Keratinocyte (primary cell): ENCODE data around the gene OR2T11. TPM values are rescaled to one million over a fixed set of nuclear protein-coding genes. Genes with fewer than 3 reads are reported as not detected.
"Not testable (repeated sequence)": the region's sequence is repeated elsewhere in the genome, so short reads cannot be mapped to it uniquely, and the experiment has no call there.

ENCODE experiments used
- DNase-seq: peaks from one replicate; pipeline ENCODE4 v3.0.0-alpha.2; 2011; ENCODE audit warnings: low read depth, missing footprints, low spot score
- FAIRE-seq: peaks from 2 replicates; lab custom pipeline; 2011; peaks lifted over from hg19 to GRCh38; lab: Jason Lieb, UNC
- H2AFZ ChIP-seq: 2 replicates; pipeline ENCODE4 v1.6.0; 2012; ENCODE audit warnings: low read length, control low read depth, inconsistent platforms; ENCODE audit not compliant: control insufficient read depth
- H3K27ac ChIP-seq: 2 replicates; pipeline ENCODE4 v1.5.1; 2011; ENCODE audit warnings: low read length; ENCODE audit not compliant: control insufficient read depth, insufficient read depth
- H3K27me3 ChIP-seq: 3 replicates; pipeline ENCODE4 v1.6.0; 2011; ENCODE audit warnings: low read length; ENCODE audit not compliant: control insufficient read depth, insufficient read depth; ENCODE audit errors: extremely low read depth
- H3K36me3 ChIP-seq, 2 experiments: 2 replicates in 1 of 2; 3 replicates in 1 of 2; pipeline ENCODE4 v1.5.1; 2011; ENCODE audit warnings: low read length in 2 of 2, mild to moderate bottlenecking in 1 of 2; ENCODE audit not compliant: control insufficient read depth in 2 of 2, insufficient read depth in 2 of 2; ENCODE audit errors: extremely low read depth in 1 of 2
- H3K4me1 ChIP-seq: 3 replicates; pipeline ENCODE4 v1.5.1; 2011; ENCODE audit warnings: low read length; ENCODE audit not compliant: control insufficient read depth, insufficient read depth; ENCODE audit errors: extremely low read depth
- H3K4me2 ChIP-seq: 3 replicates; pipeline ENCODE4 v1.6.0; 2011; ENCODE audit warnings: low read depth, low read length; ENCODE audit not compliant: control insufficient read depth, insufficient read depth; ENCODE audit errors: extremely low read depth
- H3K4me3 ChIP-seq, 3 experiments: fragments of 200-600 bp in 1 of 3; sonication (generic) in 1 of 3; 2 replicates in 2 of 3; 3 replicates in 1 of 3; pipeline ENCODE4 v1.5.1; 2011 to 2016; ENCODE audit warnings: low read length in 3 of 3, mild to moderate bottlenecking in 3 of 3, control low read depth in 2 of 3, inconsistent platforms in 1 of 3, low read depth in 1 of 3, mixed read lengths in 1 of 3, mixed run types in 1 of 3, moderate library complexity in 1 of 3; ENCODE audit not compliant: control insufficient read depth in 2 of 3, insufficient read depth in 2 of 3; ENCODE audit errors: extremely low read depth in 1 of 3
- H3K79me2 ChIP-seq: 2 replicates; pipeline ENCODE4 v1.6.0; 2012; ENCODE audit warnings: low read length; ENCODE audit not compliant: control insufficient read depth, insufficient read depth
- H3K9ac ChIP-seq: 3 replicates; pipeline ENCODE4 v1.6.0; 2011; ENCODE audit warnings: low read length; ENCODE audit not compliant: control insufficient read depth, insufficient read depth; ENCODE audit errors: extremely low read depth
- H3K9me1 ChIP-seq: 3 replicates; pipeline ENCODE4 v1.6.0; 2011; ENCODE audit warnings: low read length; ENCODE audit not compliant: control insufficient read depth, insufficient read depth; ENCODE audit errors: extremely low read depth
- H3K9me3 ChIP-seq: 2 replicates; pipeline ENCODE4 v1.5.1; 2012; ENCODE audit warnings: low read depth, low read length; ENCODE audit not compliant: control insufficient read depth
- H4K20me1 ChIP-seq: 3 replicates; pipeline ENCODE4 v1.6.0; 2011; ENCODE audit warnings: low read length; ENCODE audit not compliant: control insufficient read depth, insufficient read depth; ENCODE audit errors: extremely low read depth
- CTCF ChIP-seq, 3 experiments: IDR thresholded peaks in 1 of 3; conservative IDR thresholded peaks in 1 of 3; optimal IDR thresholded peaks in 1 of 3; 2 replicates in 2 of 3; 3 replicates in 1 of 3; pipeline versions ENCODE3 to v1.5.1; 2011; ENCODE audit warnings: low read length in 3 of 3, mild to moderate bottlenecking in 3 of 3, moderate library complexity in 2 of 3, control low read depth in 1 of 3, inconsistent platforms in 1 of 3; ENCODE audit not compliant: insufficient read depth in 2 of 3; ENCODE audit errors: extremely low read depth in 1 of 3
- EZH2 ChIP-seq: IDR thresholded peaks from one replicate; pipeline ENCODE4 v1.6.1; 2012; ENCODE audit warnings: inconsistent platforms, mild to moderate bottlenecking, low read length, moderate library complexity
- dilution Hi-C: fragments of 300-500 bp; cut with MboI; formaldehyde crosslinking; loops from one replicate; pipeline ENCODE4 v1.7.0; 2020; ENCODE audit warnings: low sequenced_read_pairs; ENCODE audit not compliant: extremely low pct_ligation_motif_present
- polyA plus RNA-seq, 5 experiments: library from polyadenylated mRNA; depleted of rRNA in 3 of 5; stranded (reverse) in 3 of 5; stranded (forward) in 1 of 5; unstranded in 1 of 5; fragments of >200 nt; gene quantifications; 1 replicate in 1 of 5; 2 replicates in 3 of 5; 3 replicates in 1 of 5; pipeline versions ENCODE4 v1.2.1 to v1.2.3, GENCODE V29; 2011 to 2012; ENCODE audit warnings: missing spikeins in 2 of 5, low read depth in 1 of 5, low replicate concordance in 1 of 5

Gene OR2T11
- polyA plus RNA-seq, 1 donor (not counting 4 experiments of a cell fraction or from before 2014, with no cell fraction given) = not detected

GRCh38 chr1:248585266-248585665 lies 49.6 kb downstream of the OR2T11 start:
- dilution Hi-C loops = no loop called here
- FAIRE-seq (no peak), DNase-seq (no peak)
- Histone ChIP-seq H3K4me1 (no peaks in the 10 kb centered on the region), H2AFZ (no peak overlapping the region), H3K79me2 (no peaks in the 10 kb centered on the region), H3K36me3 (no peaks in the 10 kb centered on the region), H3K4me3 (no peak overlapping the region), H3K9ac (no peak overlapping the region), H4K20me1 (no peaks in the 10 kb centered on the region), H3K9me3 (no peaks in the 10 kb centered on the region), H3K27ac (no peak overlapping the region), H3K9me1 (no peaks in the 10 kb centered on the region), H3K27me3 (no peaks in the 10 kb centered on the region), H3K4me2 (no peak overlapping the region)
- no peak for TF ChIP-seq EZH2
- TF ChIP-seq CTCF (optimal IDR thresholded peaks at IDR 0.05 in 1 of 3, IDR thresholded peaks at IDR 0.05 in 1 of 3, conservative IDR thresholded peaks at IDR 0.05 in 1 of 3; ENCODE audit: extremely low read depth in 1 of 3, insufficient read depth in 2 of 3, low read length in 3 of 3) = no peak

DNA sequence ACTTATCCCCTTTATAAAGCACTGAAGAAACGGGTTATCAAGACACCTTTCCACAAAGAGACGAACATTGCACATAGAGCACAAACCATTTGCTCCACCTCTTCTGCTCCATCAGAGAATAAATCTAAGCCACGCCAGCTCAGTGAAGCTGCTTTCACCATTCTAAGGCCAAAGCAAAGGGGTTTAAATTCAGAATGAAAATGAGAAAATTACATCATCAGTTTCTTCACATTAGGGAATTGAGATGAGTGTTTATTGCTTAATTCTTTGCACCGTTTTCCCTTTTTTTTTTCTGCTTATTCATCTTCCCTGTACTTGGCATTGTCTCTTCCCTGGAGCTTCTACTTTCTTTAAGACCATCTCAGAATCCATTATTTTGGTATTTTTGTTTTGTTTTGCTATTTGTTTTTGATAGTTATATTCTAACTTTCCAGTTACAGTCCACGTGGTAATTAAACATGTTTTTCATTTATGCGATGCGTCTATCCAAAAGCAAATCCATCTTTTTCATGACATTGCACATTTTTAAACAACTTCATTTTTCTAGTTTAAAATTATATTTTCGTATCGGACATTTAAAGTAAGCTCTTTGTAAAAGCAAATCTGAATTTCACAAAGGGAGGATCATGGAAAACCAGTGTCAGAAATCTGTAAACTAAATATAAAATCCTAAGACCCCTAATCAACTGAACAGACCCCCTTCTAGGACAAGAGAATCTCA lies 58.5 kb downstream of the OR2T11 start:
- TF ChIP-seq CTCF (optimal IDR thresholded peaks at IDR 0.05 in 1 of 3, IDR thresholded peaks at IDR 0.05 in 1 of 3, conservative IDR thresholded peaks at IDR 0.05 in 1 of 3; ENCODE audit: extremely low read depth in 1 of 3, insufficient read depth in 2 of 3, low read length in 3 of 3) = no peak
- no peak for TF ChIP-seq EZH2
- Histone ChIP-seq H3K36me3 (no peaks in the 10 kb centered on the region), H3K27me3 (no peaks in the 10 kb centered on the region), H3K9ac (no peak overlapping the region), H4K20me1 (no peaks in the 10 kb centered on the region), H3K9me1 (no peaks in the 10 kb centered on the region), H3K4me2 (no peak overlapping the region), H2AFZ (no peak overlapping the region), H3K4me1 (no peaks in the 10 kb centered on the region), H3K27ac (no peak overlapping the region), H3K9me3 (no peaks in the 10 kb centered on the region), H3K4me3 (no peak overlapping the region), H3K79me2 (no peaks in the 10 kb centered on the region)
- FAIRE-seq (no peak), DNase-seq (no peak)
- dilution Hi-C loops = no loop called here

- H3K4me1 ChIP-seq, H2AFZ ChIP-seq, H3K9me3 ChIP-seq, dilution Hi-C loops, DNase-seq, FAIRE-seq, H3K27me3 ChIP-seq, H3K9ac ChIP-seq, H3K4me3 ChIP-seq, H3K27ac ChIP-seq, H3K36me3 ChIP-seq, H4K20me1 ChIP-seq, H3K79me2 ChIP-seq, H3K4me2 ChIP-seq, H3K9me1 ChIP-seq: not testable (repeated sequence)
These were observed 60.2 kb downstream of the OR2T11 start, which contains the start of gene OR2T34 for GRCh38 chr1:248574657-248575056. OR2T34 (minus strand) TSS chr1:248574757; CDS start chr1:248574757, 0 bp downstream.

DNA sequence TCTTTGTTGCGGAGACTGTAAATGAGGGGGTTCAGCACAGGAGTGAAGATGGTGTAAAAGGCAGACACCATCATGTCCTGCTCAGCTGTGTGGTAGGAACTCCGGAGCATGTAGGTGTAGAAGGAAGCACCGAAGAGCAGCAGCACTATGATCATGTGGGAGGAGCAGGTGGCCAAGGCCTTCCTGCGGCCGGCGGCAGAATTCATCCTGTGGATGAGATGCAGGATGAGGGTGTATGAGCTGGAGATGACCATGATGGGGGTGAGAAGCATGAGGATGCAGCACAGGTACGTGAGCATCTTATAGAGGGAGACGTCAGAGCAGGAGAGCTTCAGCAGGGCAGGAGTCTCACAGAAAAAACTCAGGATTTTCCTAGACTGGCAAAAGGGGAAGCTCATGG lies 61.0 kb downstream of the OR2T11 start:
- H2AFZ ChIP-seq, H3K27me3 ChIP-seq, dilution Hi-C loops, H3K4me2 ChIP-seq, H3K4me3 ChIP-seq, H3K79me2 ChIP-seq, H4K20me1 ChIP-seq, H3K4me1 ChIP-seq, FAIRE-seq, H3K9me3 ChIP-seq, H3K9me1 ChIP-seq, H3K27ac ChIP-seq, DNase-seq, H3K9ac ChIP-seq, H3K36me3 ChIP-seq: not testable (repeated sequence)
